Astrocyte of the cerebellum (primary cell): ENCODE data around the gene BRF1.

Experiments used
- DNase-seq: peaks from one replicate; pipeline ENCODE4 v3.0.0-alpha.2; 2011; ENCODE audit warnings: low read depth
- H3K4me3 ChIP-seq: 2 replicates; pipeline ENCODE4 v1.5.1; 2011; ENCODE audit warnings: mild to moderate bottlenecking, low read depth, low read length, moderate library complexity
- CTCF ChIP-seq: IDR thresholded peaks from 2 replicates; pipeline ENCODE4 v1.5.1; 2012; ENCODE audit warnings: low read length, low read depth, moderate library complexity, mild to moderate bottlenecking; ENCODE audit errors: missing control alignments
- in situ Hi-C: cut with HindIII; loops from 2 replicates; pipeline ENCODE4 v1.10.0; 2017; ENCODE audit warnings: low sequenced_read_pairs

The BRF1 gene

GRCh38 chr14:105223260-105223659 lies 77.5 kb downstream of the BRF1 start:
- TF ChIP-seq CTCF: no peak
- no peak overlapping the region for H3K4me3 ChIP-seq
- DNase-seq: no peak
- in situ Hi-C loops: no loop called here

GRCh38 chr14:105221598-105222178 lies 79.1 kb downstream of the BRF1 start:
- no peak for TF ChIP-seq CTCF
- no peak for DNase-seq
- H3K4me3 ChIP-seq: no peak overlapping the region
- in situ Hi-C loops: no loop called here

DNA sequence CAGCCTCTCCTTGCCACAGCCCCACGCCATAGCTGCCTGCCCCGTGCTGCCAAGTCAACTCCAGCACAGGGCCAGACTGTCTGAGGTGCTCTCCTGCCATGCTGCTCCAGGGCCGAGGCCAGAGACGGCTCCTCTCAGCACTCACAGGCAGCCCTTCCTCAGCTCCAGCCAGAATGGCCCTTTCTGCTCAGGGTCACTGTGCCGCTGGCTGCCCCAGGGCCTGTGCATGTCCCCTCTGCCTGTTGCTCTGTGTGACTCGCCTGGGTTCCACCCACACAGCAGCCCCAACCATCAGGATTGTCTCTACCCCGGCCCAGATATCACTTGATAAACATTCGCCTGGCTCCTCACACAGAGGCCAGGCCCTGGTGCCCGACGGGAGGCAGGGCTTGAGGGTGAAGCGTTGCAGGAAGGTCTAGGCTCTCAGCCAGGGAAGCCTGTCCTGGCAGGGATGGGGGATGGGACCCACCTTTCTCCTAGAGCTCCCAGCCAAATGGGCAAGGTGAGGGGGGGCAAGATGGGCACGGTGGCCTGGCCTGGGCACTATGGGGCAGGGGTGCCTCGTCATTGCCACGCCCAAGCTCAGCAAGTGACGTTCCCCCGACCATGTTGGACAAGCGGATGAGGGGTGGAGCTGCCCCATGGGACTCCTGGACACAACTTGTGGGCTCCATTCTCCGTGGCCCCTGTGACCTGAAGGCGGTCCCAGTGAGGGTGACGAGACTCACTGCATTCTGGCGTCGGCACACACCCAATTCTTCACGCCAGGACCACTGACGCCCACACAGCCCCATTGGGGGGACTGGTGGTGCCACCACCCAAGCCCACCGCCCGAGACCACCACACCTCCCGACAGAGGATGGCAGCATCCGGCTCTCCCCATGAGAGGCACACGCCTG lies 79.9 kb downstream of the BRF1 start:
- in situ Hi-C loops: no loop called here
- DNase-seq: no peak
- TF ChIP-seq CTCF: no peak
- no peak overlapping the region for H3K4me3 ChIP-seq

GRCh38 chr14:105219753-105220152 lies 81.0 kb downstream of the BRF1 start:
- DNase-seq: no peak
- in situ Hi-C loops: no loop called here
- TF ChIP-seq CTCF: no peak
- no peak overlapping the region for H3K4me3 ChIP-seq

DNA sequence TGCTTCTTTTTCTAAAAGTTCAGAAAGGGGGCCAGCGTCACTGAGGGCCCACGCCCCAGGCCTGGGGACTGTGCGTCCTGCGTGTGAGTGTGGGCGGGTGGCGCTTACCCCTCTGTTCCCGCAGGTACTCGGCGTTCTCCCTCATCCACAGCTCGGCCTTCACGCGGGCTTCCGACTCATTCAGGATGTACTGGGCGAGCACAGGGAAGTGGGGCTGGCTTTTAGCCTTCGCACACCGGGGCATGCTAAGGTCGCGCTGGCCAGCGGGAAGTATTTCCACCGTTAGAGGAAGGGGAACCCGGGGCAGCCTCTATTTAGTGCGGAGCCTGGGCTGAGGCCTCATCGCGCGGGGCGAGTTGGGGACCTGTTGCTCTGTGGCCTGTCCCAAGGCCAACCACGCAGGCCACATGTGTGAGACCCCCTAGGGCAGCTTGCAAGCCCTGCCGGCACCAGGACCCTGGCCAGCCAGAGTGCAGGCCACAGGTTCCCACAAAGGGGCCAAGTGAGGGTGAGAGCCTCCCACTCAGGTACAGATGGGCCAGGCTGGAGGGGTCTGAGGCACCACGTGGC lies 81.7 kb downstream of the BRF1 start:
- no peak for TF ChIP-seq CTCF
- in situ Hi-C loops: no loop called here
- DNase-seq: no peak
- no peak overlapping the region for H3K4me3 ChIP-seq

GRCh38 chr14:105218611-105219010 lies 82.2 kb downstream of the BRF1 start:
- no peak overlapping the region for H3K4me3 ChIP-seq
- in situ Hi-C loops: no loop called here
- TF ChIP-seq CTCF: no peak
- DNase-seq: no peak
